Measurements from ENCODE around the gene STMN3.

The STMN3 gene

GRCh38 chr20:63692436-63693082 is 39.3 kb upstream of the STMN3 start:
- no peak for DNase-seq (ENCODE audit: low spot score)

- no peak for DNase-seq (ENCODE audit: low spot score)
These were observed 38.6 kb upstream of the STMN3 start for GRCh38 chr20:63691711-63692435.

- DNase-seq (ENCODE audit: low spot score) = no peak
These were observed 37.9 kb upstream of the STMN3 start for GRCh38 chr20:63690898-63691710.

- DNase-seq (ENCODE audit: low spot score) = no peak
These were observed 37.0 kb upstream of the STMN3 start for GRCh38 chr20:63690003-63690897.

GRCh38 chr20:63689046-63690002 is 36.1 kb upstream of the STMN3 start:
- no peak for DNase-seq (ENCODE audit: low spot score)

GRCh38 chr20:63688228-63689045 is 35.2 kb upstream of the STMN3 start:
- DNase-seq (ENCODE audit: low spot score) = no peak

- no peak for DNase-seq (ENCODE audit: low spot score)
These were observed 34.4 kb upstream of the STMN3 start for GRCh38 chr20:63687419-63688178.

- DNase-seq (ENCODE audit: low spot score) = peak; percentile 25
These were observed 33.5 kb upstream of the STMN3 start for GRCh38 chr20:63686492-63687321.

- DNase-seq (ENCODE audit: low spot score) = no peak
These were observed 32.9 kb upstream of the STMN3 start for GRCh38 chr20:63686094-63686491.

- DNase-seq (ENCODE audit: low spot score) = no peak
These were observed 32.2 kb upstream of the STMN3 start for GRCh38 chr20:63685269-63686026.

GRCh38 chr20:63682384-63683139 is 29.3 kb upstream of the STMN3 start:
- DNase-seq (ENCODE audit: low spot score) = no peak

GRCh38 chr20:63681609-63682142 is 28.5 kb upstream of the STMN3 start:
- no peak for DNase-seq (ENCODE audit: low spot score)

GRCh38 chr20:63680857-63681608 is 27.8 kb upstream of the STMN3 start:
- no peak for DNase-seq (ENCODE audit: low spot score)

GRCh38 chr20:63680427-63680826 is 27.2 kb upstream of the STMN3 start:
- no peak for DNase-seq (ENCODE audit: low spot score)

- no peak for DNase-seq (ENCODE audit: low spot score)
These were observed 26.6 kb upstream of the STMN3 start for GRCh38 chr20:63679799-63680305.
